Activated CD8-positive, alpha-beta memory T cell treated with anti-CD3 and anti-CD28 coated beads, Interleukin-2, amount 50 U/mL, for 1 hour (primary cell): ENCODE results near the gene GBA2.

ENCODE experiments used
- DNase-seq: peaks from one replicate; pipeline ENCODE4 v3.0.0-alpha.2; 2020; ENCODE audit errors: extremely low read depth

GBA2 gene

DNA sequence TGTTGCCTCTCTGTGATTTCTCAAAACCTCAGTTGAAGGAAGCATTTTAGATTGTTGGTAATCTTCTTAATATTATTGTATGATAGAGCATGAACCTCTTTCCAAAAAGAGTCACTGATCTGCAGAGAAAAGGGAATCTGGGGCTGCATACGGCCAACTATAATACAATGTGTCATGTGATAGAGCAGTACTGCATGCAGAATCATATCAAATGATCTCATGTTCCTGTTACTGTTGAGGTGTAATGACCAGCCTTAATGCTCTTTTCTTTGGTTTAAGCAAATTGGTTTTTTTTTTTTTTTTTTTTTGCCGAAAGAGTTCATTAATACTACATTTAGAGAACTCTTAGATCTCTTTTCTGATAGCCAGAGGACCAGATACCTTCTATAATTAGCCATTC, 18.0 kb upstream of the GBA2 start:
- no peak for DNase-seq

DNA sequence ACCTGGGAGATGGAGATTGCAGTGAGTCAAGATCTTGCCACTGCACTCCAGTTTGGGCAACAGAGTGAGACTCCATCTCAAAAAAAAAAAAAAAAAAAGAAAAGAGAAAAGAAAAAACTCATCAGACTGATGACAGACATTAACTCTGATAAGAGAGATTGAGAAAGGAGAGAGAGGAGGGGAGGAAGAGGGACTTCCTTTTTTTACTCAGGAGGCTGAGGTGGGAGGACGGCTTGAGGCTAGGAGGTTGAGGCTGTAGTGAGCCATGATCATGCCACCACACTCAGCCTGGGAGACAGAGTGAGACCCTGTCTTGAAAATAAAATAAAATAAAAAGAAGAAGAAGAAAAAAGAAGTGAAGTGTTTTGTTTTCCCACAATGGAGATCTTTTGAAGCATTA, 14.8 kb upstream of the GBA2 start:
- no peak for DNase-seq

DNA sequence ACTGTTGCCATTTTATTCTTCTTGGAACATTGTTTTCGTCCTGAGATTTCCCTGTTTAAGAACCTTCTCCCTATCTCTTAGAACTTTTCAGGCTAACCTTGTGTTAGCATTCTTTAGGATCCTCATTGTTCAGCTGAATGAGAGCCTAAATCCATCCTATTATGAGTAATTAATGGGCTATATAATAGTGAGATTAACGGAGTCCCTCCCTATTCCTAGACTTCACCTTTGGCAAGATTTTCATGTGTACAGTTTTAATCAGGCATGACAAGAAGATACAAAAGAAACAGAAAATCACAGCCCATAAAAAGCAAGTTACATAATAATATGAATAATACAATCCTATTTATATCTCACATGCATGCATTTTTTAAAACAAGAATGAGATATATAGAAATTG, 14.2 kb upstream of the GBA2 start:
- no peak for DNase-seq

DNA sequence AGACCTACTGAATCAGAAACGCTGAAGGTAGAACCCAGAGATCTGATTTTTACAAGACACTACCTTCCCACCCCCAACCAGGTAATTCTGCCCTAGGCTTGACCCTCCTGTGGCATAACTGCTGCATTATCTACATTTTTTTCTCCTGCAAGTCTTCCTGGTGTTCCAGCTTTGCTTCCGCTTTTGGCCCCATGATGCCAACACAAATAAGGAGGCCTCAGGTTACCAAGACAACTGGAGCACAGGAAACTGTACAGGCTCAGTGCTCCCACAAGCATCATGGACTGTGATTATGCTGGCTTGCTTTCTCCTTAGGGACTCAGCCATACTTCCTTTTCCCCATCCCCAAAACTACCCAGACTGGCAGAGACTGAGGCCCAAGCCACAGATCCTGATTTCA, 11.6 kb upstream of the GBA2 start:
- DNase-seq, result no peak

DNA sequence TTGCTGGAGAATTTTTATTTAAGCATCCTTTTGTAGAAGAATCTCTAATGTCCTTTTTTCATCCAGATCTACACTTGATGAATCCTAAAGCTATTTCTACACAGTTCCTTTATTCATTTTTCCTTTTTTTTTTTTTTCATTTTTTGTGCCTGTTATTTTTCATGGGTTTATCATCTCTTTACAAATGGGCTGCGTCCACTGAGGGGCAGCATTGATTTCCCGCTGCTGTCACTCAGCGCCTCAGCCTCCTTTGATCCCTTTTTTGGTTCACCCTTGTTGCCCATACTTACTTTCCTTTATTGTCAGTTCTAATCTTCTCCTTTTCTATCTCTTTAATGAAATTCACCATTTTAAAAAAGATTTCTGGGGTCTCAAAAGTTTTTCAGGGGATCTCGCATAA, 10.8 kb upstream of the GBA2 start:
- DNase-seq, result no peak

DNA sequence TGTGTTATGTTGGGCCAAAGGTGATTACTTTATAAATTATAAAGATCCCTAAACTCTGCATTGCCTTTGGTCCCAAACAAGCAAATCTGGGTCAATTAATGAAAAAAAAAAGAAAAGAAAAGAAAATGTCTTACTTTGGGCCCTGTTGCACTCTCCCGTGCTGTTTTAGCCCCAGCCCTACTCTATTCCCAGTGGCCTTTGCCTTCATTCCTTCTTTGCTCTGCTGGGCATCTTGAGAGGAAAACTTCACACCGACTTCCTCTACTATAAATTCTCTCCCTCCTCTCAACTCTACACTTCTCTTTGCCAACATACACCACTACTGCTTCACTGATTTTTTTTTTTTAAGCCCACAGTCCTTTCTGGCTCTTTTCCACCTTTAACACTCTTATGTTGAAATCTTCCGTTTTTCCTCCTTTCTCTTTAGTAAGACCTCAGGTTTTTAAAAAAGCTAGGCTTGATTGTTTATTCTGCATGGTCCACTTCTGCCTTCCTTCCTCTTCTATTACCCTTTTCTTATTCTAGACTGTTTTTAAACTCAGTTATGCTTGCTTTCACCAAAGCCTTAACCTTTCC, 9.5 kb upstream of the GBA2 start:
- no peak for DNase-seq

DNA sequence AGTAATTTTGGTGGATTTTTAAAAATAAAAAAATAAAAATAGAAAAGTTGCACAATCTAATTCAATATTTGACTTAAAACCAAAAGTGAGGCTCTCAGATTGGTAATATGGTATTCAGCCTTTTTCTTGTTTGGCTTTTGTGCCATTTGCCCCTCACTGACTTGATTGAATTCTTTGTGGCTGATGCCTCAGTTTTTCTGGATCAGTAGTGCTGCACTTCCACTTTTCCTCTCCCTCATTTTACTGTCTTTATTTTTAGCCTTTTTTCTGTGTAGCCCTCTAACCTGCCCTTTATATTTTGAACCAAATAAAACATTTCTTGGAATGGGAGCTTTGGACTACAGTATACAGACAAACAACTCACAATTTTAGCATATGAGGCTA, 8.9 kb upstream of the GBA2 start:
- no peak for DNase-seq

DNA sequence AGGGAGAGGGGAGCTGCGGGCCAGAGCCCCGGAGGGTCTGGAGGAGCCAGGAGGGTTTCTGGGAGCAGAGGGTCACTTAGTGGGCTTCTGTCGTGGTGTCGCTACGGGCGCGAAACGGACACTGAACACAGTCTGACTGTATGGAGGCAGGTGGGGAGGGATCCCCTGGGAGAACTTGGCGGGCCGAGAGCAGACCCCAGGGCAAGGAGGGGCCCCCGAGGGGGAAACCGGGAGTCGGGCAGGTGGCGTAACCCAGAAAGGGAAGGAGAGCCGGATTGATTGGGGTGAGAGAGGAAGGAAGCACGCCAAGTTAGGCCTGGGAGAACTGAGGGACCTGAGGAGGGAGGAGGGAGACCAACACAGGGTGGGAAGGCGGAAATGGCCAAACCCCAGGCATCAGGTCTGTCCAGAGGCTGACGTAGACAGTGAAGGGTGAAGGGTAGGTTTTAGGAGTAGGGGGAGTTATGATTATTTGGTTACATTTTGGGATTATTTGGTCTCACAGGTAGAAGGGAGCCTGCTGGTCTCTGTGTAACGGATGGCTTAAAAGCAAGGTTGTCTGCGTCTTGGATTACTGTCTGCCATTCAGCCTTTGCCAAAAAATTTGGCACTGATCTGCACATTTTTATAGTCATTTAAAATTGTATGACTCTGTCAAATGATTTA, 8.3 kb upstream of the GBA2 start:
- no peak for DNase-seq

DNA sequence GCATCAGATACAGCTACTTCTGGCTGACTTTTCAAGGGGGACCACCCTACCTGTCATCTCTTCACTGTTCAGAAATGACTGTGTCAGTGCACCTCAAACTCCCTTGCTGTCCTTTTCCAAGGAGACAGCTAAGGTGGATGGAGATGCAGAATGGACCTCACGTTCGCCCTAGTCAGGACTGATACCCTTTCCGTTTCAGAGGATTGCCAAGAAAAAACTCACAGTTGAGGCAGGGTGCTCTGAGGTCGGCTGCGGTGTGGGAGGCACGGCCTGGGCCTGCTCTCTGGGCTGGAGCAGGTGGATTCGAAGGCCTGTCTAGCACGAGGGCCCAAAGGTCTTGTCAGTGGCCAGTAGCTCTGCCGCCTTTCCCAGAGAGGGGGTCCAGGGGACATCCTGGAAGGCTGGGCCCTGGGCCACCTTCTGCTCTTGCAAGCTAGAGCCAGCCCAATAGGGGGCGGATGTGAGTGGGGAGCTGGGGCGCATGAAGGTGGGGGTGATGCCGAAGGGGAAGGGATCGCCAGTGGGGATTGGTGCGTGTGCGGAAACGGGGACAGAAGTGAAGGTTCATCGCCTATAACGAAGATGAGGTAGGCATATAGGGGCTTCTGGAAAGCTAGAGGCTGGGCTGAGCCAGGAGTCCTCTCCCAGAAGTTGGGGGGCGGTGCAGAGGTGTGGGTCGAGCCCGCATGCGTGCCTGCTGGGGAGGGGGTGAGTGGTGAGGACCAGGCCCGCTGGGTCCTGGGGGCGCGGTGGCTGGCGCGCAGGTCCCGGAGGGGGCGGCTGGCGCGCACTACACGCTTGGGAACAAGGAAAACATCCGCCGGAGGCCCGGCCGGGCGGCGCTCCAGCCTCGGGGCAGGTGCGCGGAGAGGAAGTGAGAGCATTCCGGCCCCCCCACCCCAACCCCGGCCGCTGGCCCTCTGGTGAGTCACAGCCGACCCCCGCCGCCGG, 7.5 kb upstream of the GBA2 start:
- DNase-seq, result peak; percentile 51

DNA sequence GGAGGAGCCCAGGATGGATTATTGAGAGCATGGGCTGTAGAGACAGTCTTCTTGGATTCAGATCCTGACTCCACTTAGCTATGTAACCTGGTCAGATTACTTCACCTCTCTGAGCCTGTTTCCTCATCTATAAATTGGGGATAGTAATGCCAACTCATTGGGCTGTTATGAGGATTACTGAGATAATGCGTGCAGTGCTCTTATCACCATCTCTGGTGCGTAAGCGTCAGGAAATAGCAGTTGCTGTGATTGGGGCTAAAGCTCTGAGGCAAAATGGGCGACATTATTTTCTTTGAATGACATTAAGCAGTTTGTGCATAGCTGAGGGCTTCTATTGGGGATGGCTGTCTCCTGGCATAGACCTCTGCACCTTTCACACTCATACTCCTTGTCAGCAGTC, 6.0 kb upstream of the GBA2 start:
- no peak for DNase-seq

DNA sequence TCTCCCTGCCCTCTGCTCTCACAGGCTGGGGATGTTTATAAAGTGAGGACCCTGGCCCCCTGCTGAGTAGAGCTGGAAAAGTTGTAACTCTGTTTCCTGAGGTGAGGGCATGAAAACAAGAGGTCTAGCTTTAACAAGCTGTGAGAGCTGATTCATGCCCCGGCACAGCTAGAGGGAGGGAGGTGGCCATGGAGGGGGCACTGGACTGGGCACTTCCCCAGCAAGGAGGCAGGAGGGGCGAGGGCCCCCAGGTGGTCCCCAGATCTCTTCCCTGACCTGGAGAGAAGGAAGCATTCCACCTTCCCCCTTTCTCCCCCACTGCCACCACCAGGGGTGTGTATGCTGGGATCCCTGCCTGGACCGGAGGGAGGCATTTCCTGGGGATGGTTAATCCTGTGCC, 5.2 kb upstream of the GBA2 start, which contains the start of gene MSMP:
TSS of gene MSMP (minus strand) at position 13 of the 400 bp plus-strand sequence. CDS start 147 bp downstream, outside the sequence.
- no peak for DNase-seq

DNA sequence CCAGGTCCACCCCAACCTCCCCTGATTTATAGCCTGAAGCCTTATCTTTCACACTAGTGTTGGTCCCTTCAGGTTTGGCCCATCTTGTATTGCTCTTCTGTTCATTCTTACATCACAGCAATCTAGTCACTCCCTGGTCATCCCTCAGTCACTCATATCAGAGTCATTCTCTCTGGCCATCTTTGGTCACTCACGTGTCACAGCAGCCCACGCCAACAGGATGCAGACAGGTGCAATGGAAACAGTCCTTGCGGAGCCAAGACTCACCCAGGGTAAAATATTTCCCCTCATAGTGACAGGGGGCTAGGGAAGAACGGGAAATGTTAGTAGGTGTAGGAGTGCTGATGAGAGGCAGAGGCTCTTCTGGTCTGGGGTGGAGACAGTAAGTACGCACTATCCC, 4.4 kb upstream of the GBA2 start:
- no peak for DNase-seq

DNA sequence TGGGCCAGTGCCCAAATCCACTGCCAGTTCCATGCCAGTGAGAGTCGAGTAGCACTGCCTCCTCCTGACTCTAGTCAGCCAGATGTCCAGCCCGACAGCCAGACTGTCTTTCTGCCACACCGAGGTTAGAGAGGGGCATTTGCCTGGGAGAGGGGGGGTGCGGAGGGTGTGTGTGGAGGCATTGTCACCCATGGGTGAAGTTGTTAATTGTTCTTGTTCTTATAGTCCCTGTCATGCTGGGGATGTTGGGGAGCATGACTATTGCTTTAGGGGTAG, 1.2 kb upstream of the GBA2 start:
- no peak for DNase-seq

DNA sequence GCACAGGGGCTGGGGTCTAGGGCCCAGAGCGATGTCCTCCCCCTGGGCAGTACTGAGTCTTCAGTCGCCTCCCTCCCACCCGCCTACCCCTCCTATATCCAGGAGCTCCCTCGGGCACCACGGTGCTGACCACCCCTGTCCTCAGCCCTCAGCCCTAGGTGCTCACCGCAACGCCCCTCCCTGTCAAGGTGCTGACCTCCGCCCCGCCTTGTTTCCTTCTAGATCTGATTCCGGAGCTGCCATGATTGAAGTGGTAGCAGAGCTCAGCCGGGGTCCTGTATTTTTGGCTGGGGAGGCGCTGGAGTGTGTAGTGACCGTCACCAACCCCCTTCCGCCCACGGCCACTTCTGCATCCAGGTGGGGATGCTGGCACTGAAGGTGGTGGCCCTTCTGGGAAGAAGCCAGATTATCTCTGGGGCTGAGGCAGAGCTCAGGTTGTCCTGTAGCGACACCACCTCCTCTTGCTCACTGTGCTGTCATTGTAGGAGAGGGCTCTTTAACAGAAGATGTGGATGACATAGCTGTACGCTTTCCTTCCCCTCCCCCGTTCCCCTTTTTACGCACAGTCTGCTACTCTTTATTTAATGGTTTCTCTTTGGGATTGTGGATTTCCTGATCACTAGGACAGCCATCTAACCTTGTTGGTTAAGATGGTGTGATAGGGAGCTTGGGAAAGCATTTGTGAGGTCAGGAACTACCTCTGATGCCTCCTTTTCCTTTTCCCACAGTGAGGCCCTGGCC, 657 bp upstream of the GBA2 start:
- DNase-seq, result no peak

DNA sequence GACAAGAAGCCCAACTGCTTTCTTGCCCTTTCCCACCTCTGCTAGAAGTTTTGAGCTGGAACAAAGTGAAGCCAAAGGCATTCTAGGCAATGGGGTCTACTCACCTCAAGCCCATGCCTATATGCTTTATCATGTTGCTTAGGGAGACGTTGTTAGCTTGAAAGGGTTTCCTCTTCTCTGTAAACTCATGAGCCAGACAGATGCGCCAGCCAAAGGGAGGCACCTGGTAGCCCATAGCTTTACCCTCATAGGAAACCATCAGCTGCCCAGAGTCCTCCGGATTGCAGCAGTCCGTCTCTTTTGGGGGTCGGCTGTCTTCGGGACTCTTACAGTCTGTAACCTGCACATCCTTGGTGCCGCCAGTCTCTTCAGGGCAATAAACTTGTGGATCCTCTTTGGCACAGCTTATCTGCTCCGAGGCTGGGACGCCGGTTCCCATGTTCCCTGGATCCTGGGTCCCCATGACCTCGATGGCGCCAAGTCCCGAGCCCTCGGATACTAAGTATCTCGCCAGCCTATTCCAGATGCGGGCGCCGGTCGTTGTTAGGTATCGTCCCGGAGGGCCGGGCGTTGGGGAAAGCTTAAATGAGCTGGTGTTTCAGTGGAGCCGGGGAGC, 678 bp downstream of the GBA2 start:
- DNase-seq, result no peak

DNA sequence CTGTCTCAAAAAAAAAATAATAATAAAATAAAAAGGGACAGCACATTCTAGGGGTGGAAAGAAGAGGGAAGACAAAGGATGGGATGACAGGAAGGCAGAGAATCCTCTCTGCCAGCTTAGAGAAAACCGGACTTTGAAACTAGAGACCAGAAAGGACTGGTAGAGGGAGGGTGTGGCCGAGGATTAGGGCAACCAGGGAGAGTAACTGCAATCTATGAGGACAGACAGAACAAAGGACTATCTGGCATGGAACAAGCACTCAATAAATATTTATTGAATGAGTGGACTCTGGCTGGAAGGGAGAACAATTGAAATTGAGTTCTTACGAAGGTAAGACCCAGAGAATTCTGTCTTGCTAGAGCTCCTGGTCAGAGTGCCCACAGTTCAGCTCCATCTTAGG, 2.4 kb downstream of the GBA2 start:
- DNase-seq, result no peak

DNA sequence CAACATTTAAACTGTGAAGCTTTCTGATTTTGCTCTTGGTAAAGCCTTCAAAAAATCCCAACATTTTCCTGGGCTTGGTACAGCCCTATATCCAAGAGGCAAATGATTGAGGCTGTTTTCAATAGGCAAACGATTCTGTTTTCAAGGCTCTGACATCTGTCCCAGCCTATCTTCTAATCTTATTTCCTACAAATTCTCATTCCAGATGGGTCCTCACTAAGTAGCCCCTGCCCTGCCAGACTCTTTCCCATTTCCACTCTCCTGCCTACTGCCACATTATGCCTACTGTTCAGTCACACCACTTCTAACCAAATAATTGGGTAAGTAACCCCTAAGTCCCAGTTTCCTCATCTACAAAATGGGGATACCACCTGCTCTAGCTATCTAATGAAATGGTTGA, 3.5 kb downstream of the GBA2 start:
- DNase-seq, result no peak

DNA sequence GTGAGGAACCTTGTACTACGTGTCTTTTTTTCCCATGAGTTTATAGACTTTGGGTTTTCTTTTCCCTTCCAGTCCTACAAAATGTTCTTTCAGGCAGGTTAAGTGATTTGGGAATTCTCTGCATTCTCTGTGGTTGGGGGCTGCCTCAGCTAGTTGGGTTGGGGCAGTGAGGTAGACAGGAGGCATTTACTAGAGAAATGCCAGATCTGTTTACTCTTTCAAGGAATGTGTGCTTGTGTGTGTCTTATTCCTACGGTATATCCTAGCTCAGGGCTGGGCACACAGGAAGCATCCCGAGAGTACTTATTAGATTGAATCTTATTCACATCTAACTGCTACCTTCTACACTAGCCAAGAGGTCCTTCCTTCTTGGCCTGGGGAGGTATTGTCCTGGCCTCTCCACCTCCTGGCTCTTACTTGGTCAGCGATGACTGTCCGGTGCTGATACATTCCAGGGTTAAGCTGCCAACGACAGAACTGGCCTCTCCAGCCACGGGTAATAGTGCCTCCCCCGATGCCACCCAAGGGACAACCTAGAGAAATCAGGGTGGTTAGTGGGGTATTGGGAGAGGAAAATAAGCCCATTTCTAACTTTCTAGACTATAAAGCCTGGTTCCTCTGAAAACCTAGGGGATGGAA, 5.0 kb downstream of the GBA2 start:
- DNase-seq, result no peak

DNA sequence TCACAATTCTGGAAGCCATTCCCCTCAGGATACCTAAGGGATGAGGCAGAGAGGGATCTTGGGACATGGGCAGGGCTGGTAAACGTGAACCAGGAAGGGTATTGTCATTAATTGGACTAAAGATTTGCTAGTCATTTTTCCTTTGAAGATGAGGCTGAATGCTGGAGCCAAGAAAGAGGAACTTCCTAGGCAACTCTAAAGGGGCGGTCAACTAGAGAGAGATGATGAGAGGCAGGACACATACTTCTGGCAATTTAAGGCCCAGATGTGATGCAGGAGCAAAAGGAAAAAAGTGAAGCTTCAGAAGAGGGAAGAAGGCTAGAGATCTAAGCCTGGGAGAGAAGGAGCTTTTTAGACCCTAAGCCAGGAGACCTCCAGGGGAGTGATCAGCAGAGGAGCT, 5.6 kb downstream of the GBA2 start:
- DNase-seq, result no peak

DNA sequence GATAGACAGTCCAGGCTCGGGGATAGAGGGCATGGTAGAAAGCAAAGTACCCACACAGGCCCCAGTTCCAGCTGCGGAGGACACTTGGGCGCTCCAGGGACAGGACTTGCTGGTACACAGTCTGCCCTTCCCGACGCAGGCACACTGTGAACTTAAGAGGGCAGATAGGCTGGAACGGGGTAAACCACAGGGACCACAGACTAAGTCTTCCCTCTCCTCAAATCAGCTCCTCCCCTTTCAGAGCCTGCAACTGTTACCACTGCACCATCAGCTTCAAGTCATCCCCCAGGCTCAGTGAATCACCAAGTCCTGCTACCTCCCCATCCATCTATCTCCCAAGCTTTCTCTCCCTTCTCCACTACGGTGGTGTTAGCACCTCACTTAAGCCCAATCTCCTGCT, 7.3 kb downstream of the GBA2 start:
- no peak for DNase-seq

DNA sequence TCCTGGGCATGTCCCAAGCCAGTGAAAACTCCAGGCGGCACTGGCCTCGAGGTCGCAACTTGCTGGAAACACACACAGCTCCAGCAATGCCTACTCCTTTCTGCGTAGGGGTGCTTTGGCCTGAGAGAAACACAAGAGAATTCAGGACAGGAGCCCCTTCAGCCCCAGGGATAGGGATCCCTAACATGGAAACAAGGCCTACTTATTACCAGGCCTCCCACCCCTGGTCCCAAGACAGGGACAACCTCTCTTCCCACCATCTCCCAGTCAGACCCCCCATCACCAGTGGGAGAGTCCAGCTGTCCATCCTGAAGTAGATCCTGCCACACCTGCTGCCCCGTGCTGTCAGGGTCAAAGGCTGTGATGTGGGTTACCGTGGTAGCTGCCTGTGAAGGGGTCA, 8.8 kb downstream of the GBA2 start:
- no peak for DNase-seq

DNA sequence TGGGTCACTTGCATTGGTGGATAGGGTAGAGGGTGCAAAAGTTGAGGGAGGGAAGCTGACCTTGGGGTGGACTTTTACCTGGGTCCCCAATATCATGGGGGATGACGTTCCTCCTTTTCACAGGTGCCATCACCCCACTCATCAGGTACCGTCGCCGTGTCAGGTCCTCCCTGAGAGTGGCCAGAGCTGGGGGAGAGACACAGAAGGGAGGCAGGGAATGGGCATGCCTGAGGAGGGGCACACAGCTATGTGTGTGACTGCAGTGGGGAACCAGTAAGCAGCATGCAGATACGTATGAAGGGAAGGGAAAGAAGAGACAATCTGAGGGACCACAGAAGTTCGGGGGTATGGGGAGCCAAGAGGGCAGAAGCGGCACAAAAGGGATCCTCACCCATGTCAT, 10.1 kb downstream of the GBA2 start:
- no peak for DNase-seq
